ENCODE results near the gene RRP15.

DNA sequence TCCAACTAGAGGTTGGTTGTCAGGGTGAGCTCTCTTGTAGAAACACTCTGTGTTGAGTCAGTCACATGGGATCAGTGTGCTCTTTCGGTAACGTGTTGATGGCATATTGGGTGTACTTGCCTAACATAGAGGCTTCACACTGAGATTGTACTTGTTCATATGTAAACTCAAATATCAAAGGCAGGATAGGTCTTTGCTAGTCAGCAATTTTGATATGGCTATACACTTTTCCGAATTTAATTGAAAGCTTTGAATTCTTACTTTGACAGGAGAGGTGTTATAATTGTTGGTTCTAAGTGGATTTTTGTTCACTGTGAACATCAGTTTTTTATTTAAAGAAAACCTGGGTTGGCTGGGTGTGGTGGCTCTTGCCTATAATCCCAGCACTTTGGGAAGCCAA, 43.7 kb downstream of the RRP15 start:
- TF ChIP-seq, protein P1, sequence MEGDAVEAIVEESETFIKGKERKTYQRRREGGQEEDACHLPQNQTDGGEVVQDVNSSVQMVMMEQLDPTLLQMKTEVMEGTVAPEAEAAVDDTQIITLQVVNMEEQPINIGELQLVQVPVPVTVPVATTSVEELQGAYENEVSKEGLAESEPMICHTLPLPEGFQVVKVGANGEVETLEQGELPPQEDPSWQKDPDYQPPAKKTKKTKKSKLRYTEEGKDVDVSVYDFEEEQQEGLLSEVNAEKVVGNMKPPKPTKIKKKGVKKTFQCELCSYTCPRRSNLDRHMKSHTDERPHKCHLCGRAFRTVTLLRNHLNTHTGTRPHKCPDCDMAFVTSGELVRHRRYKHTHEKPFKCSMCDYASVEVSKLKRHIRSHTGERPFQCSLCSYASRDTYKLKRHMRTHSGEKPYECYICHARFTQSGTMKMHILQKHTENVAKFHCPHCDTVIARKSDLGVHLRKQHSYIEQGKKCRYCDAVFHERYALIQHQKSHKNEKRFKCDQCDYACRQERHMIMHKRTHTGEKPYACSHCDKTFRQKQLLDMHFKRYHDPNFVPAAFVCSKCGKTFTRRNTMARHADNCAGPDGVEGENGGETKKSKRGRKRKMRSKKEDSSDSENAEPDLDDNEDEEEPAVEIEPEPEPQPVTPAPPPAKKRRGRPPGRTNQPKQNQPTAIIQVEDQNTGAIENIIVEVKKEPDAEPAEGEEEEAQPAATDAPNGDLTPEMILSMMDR (IDR thresholded peaks at IDR 0.05), result no peak
- no peak for TF ChIP-seq POLR2A (IDR thresholded peaks at IDR 0.05)
